ENCODE measurements around the gene KRTAP10-5. TPM values are rescaled to one million over a fixed set of nuclear protein-coding genes. Genes with fewer than 3 reads are reported as not detected.

KRTAP10-5 gene
- total RNA-seq, 2 donors from 2014 or later: not detected

- no peak overlapping the region for H3K9ac ChIP-seq (ENCODE audit: low read depth in 2 of 2, low read length in 2 of 2)
- H3K27ac ChIP-seq: no peak overlapping the region
- intact Hi-C loops (cut with DNase I): no loop called here
- no peaks in the 10 kb centered on the region for H3K36me3 ChIP-seq
- H3K27me3 ChIP-seq: no peaks in the 10 kb centered on the region
- H3K9me3 ChIP-seq: no peaks in the 10 kb centered on the region
- DNase-seq: no peak
- H3K4me1 ChIP-seq: no peaks in the 10 kb centered on the region
- H3K4me3 ChIP-seq: no peak overlapping the region
- TF ChIP-seq, protein P1, sequence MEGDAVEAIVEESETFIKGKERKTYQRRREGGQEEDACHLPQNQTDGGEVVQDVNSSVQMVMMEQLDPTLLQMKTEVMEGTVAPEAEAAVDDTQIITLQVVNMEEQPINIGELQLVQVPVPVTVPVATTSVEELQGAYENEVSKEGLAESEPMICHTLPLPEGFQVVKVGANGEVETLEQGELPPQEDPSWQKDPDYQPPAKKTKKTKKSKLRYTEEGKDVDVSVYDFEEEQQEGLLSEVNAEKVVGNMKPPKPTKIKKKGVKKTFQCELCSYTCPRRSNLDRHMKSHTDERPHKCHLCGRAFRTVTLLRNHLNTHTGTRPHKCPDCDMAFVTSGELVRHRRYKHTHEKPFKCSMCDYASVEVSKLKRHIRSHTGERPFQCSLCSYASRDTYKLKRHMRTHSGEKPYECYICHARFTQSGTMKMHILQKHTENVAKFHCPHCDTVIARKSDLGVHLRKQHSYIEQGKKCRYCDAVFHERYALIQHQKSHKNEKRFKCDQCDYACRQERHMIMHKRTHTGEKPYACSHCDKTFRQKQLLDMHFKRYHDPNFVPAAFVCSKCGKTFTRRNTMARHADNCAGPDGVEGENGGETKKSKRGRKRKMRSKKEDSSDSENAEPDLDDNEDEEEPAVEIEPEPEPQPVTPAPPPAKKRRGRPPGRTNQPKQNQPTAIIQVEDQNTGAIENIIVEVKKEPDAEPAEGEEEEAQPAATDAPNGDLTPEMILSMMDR (IDR thresholded peaks at IDR 0.05): no peak
These were observed 2.8 kb upstream of the KRTAP10-5 start for GRCh38 chr21:44583089-44583799.

- Histone ChIP-seq H3K9ac (ENCODE audit: low read depth in 2 of 2, low read length in 2 of 2) (no peak overlapping the region), H3K4me3 (no peak overlapping the region), H3K27ac (no peak overlapping the region), H3K27me3 (no peaks in the 10 kb centered on the region), H3K4me1 (no peaks in the 10 kb centered on the region), H3K36me3 (no peaks in the 10 kb centered on the region), H3K9me3 (no peaks in the 10 kb centered on the region)
- DNase-seq: no peak
- intact Hi-C loops (cut with DNase I): no loop called here
- TF ChIP-seq, protein P1 (IDR thresholded peaks at IDR 0.05): no peak
These were observed 1.7 kb upstream of the KRTAP10-5 start for GRCh38 chr21:44582055-44582454.

- Histone ChIP-seq H3K36me3 (no peaks in the 10 kb centered on the region), H3K9me3 (no peaks in the 10 kb centered on the region), H3K4me1 (no peaks in the 10 kb centered on the region), H3K27me3 (no peaks in the 10 kb centered on the region), H3K4me3 (no peak overlapping the region), H3K9ac (ENCODE audit: low read depth in 2 of 2, low read length in 2 of 2) (no peak overlapping the region), H3K27ac (no peak overlapping the region)
- TF ChIP-seq, protein P1 (IDR thresholded peaks at IDR 0.05): no peak
- DNase-seq: no peak
- intact Hi-C loops (cut with DNase I): no loop called here
These were observed 754 bp upstream of the KRTAP10-5 start for GRCh38 chr21:44581158-44581557.

- Histone ChIP-seq H3K9ac (ENCODE audit: low read depth in 2 of 2, low read length in 2 of 2) (no peak overlapping the region), H3K4me1 (no peaks in the 10 kb centered on the region), H3K4me3 (no peak overlapping the region), H3K36me3 (no peaks in the 10 kb centered on the region), H3K27ac (no peak overlapping the region), H3K9me3 (no peaks in the 10 kb centered on the region), H3K27me3 (no peaks in the 10 kb centered on the region)
- intact Hi-C loops (cut with DNase I): no loop called here
- DNase-seq: no peak
- TF ChIP-seq, protein P1 (IDR thresholded peaks at IDR 0.05): no peak
These were observed 615 bp downstream of the KRTAP10-5 start for GRCh38 chr21:44579833-44580144.

- H3K36me3 ChIP-seq: no peaks in the 10 kb centered on the region
- H3K4me1 ChIP-seq: no peaks in the 10 kb centered on the region
- H3K27me3 ChIP-seq: no peaks in the 10 kb centered on the region
- TF ChIP-seq, protein P1 (IDR thresholded peaks at IDR 0.05): no peak
- H3K4me3 ChIP-seq: no peak overlapping the region
- H3K9me3 ChIP-seq: no peaks in the 10 kb centered on the region
- H3K9ac ChIP-seq (ENCODE audit: low read depth in 2 of 2, low read length in 2 of 2): no peak overlapping the region
- H3K27ac ChIP-seq: no peak overlapping the region
- intact Hi-C loops (cut with DNase I): no loop called here
- DNase-seq: no peak
These were observed 1.2 kb downstream of the KRTAP10-5 start for GRCh38 chr21:44579056-44579832.

Measured in colonic mucosa (tissue), 4 donors.